Neuronal stem cell (in vitro differentiated cells): ENCODE measurements around the gene RTN4RL2.

ENCODE experiments used
- DNase-seq: peaks from one replicate; pipeline ENCODE4 v3.0.0-alpha.2; 2013; ENCODE audit warnings: low spot score
- H2AFZ ChIP-seq: one replicate; pipeline ENCODE4 v1.6.1; 2013; ENCODE audit warnings: mild to moderate bottlenecking, low read length, inconsistent platforms
- H2AK5ac ChIP-seq: 2 replicates; pipeline ENCODE4 v1.6.1; 2013; ENCODE audit warnings: low read depth, mild to moderate bottlenecking, inconsistent platforms, low read length, moderate library complexity, mixed read lengths
- H2BK120ac ChIP-seq: 2 replicates; pipeline ENCODE4 v1.6.1; 2013; ENCODE audit warnings: low read depth, mild to moderate bottlenecking, inconsistent platforms, low read length, moderate library complexity, mixed read lengths
- H2BK12ac ChIP-seq: one replicate; pipeline ENCODE4 v1.6.1; 2013; ENCODE audit warnings: low read length, inconsistent platforms
- H2BK15ac ChIP-seq: 2 replicates; pipeline ENCODE4 v1.6.1; 2013; ENCODE audit warnings: mild to moderate bottlenecking, low read length, inconsistent platforms, mixed read lengths
- H2BK5ac ChIP-seq: one replicate; pipeline ENCODE4 v1.6.1; 2013; ENCODE audit warnings: inconsistent platforms, mild to moderate bottlenecking, low read length, moderate library complexity
- H3K14ac ChIP-seq: one replicate; pipeline ENCODE4 v1.6.1; 2013; ENCODE audit warnings: low read length, inconsistent platforms
- H3K18ac ChIP-seq: 2 replicates; pipeline ENCODE4 v1.6.1; 2013; ENCODE audit warnings: low read length, inconsistent platforms
- H3K23ac ChIP-seq: 2 replicates; pipeline ENCODE4 v1.6.1; 2013; ENCODE audit warnings: low read depth, mild to moderate bottlenecking, mixed read lengths, low read length, inconsistent platforms; ENCODE audit not compliant: poor library complexity
- H3K27ac ChIP-seq: replicated peaks from 3 replicates; pipeline ENCODE4 v1.5.1; 2013; ENCODE audit warnings: low read length, inconsistent platforms
- H3K27me3 ChIP-seq, 3 experiments: 2 replicates each; pipeline ENCODE4 v1.6.1; 2013; ENCODE audit warnings: low read length in 3 of 3, mild to moderate bottlenecking in 2 of 3, inconsistent platforms in 1 of 3, low read depth in 1 of 3, mixed read lengths in 1 of 3, moderate library complexity in 1 of 3; ENCODE audit not compliant: control insufficient read depth in 3 of 3, insufficient read depth in 3 of 3
- H3K36me3 ChIP-seq, 2 donors: replicated peaks in 1 of 2; 2 replicates each; pipeline ENCODE4 v1.6.1; 2013; ENCODE audit warnings: low read length in 2 of 2; ENCODE audit not compliant: control insufficient read depth in 2 of 2, insufficient read depth in 2 of 2
- H3K4ac ChIP-seq: 2 replicates; pipeline ENCODE4 v1.6.1; 2013; ENCODE audit warnings: inconsistent platforms, mild to moderate bottlenecking, low read length, moderate library complexity
- H3K4me1 ChIP-seq, 2 donors: 1 replicate in 1 of 2; 2 replicates in 1 of 2; pipeline ENCODE4 v1.6.1; 2013; ENCODE audit warnings: low read length in 2 of 2, low read depth in 1 of 2; ENCODE audit not compliant: control insufficient read depth in 2 of 2, insufficient read depth in 1 of 2
- H3K4me2 ChIP-seq: one replicate; pipeline ENCODE4 v1.6.1; 2013; ENCODE audit warnings: mild to moderate bottlenecking, low read length, inconsistent platforms; ENCODE audit not compliant: insufficient read depth, poor library complexity, severe bottlenecking
- H3K4me3 ChIP-seq, 2 donors: 2 replicates each; pipeline ENCODE4 v1.5.1; 2013; ENCODE audit warnings: low read length in 2 of 2, mild to moderate bottlenecking in 2 of 2, inconsistent platforms in 1 of 2, moderate library complexity in 1 of 2
- H3K79me1 ChIP-seq: one replicate; pipeline ENCODE4 v1.6.1; 2013; ENCODE audit warnings: low read depth, mild to moderate bottlenecking, inconsistent platforms, low read length, moderate library complexity
- H3K9ac ChIP-seq: one replicate; pipeline ENCODE4 v1.6.1; 2013; ENCODE audit warnings: mild to moderate bottlenecking, low read depth, low read length, inconsistent platforms; ENCODE audit not compliant: poor library complexity
- H3K9me3 ChIP-seq, 2 donors: replicated peaks in 1 of 2; 2 replicates each; pipeline versions ENCODE3 to v1.6.1; 2013; ENCODE audit warnings: low read length in 2 of 2, mild to moderate bottlenecking in 2 of 2, inconsistent platforms in 1 of 2, low read depth in 1 of 2, mixed read lengths in 1 of 2, moderate library complexity in 1 of 2; ENCODE audit not compliant: control insufficient read depth in 2 of 2, insufficient read depth in 1 of 2
- H4K8ac ChIP-seq: one replicate; pipeline ENCODE4 v1.6.1; 2013; ENCODE audit warnings: low read depth, mild to moderate bottlenecking, inconsistent platforms, low read length, moderate library complexity
- H4K91ac ChIP-seq: one replicate; pipeline ENCODE4 v1.6.1; 2013; ENCODE audit warnings: low read length, low read depth, mild to moderate bottlenecking, inconsistent platforms; ENCODE audit not compliant: poor library complexity
- WGBS, 2 donors: extraction: QIAGEN DNeasy Blood & Tissue Kit; methylation state at CpG; one replicate each; pipeline ENCODE4 v1.1.7; 2013; ENCODE audit warnings: missing lambda C conversion rate in 2 of 2, mixed read lengths in 1 of 2; ENCODE audit not compliant: insufficient read length in 2 of 2, insufficient replicate concordance in 1 of 2; ENCODE audit errors: extremely low coverage in 2 of 2; 5-methylcytosine and 5-hydroxymethylcytosine counted together

RTN4RL2 gene

DNA sequence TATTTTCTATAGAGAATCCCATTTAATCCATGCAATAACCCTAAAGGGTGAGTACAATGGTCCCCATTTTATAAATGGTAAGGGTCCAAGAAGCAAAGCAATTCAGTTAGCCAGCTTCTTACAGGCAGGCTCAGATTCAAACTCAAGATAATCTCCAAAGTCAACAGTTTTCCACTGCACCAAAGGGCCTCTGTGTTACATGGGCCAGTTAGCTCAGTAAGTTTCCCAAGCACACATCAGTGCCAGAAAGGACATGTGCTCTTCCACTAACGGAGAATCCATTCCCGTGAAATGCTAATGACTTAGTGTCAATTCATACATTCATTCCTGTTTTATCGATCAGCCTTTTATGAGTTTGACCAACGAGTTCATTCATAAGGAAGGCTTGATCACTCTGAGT, 44.2 kb downstream of the RTN4RL2 start:
- Histone ChIP-seq H2BK5ac (no peak overlapping the region), H3K9me3 (no peaks in the 10 kb centered on the region), H2BK12ac (no peak overlapping the region), H2AK5ac (no peak overlapping the region), H3K79me1 (no peaks in the 10 kb centered on the region), H3K4ac (no peak overlapping the region), H2AFZ (no peak overlapping the region), H3K18ac (no peak overlapping the region), H2BK120ac (no peak overlapping the region), H4K8ac (no peak overlapping the region), H3K36me3 (no peaks in the 10 kb centered on the region), H4K91ac (no peak overlapping the region), H3K4me3 (no peak overlapping the region), H3K14ac (no peak overlapping the region), H3K9ac (no peak overlapping the region), H3K4me1 (peaks cover 4 to 8% of the 10 kb centered on the region in 2 donors), H3K27me3 (peaks cover 0 to 3% (median 0%) of the 10 kb centered on the region in 3 experiments), H2BK15ac (no peak overlapping the region), H3K4me2 (no peak overlapping the region), H3K23ac (no peak overlapping the region), H3K27ac (no peak overlapping the region)
- DNase-seq = no peak
- no CpG with 5 or more reads among the region's 4 CpGs for WGBS, 2 donors

DNA sequence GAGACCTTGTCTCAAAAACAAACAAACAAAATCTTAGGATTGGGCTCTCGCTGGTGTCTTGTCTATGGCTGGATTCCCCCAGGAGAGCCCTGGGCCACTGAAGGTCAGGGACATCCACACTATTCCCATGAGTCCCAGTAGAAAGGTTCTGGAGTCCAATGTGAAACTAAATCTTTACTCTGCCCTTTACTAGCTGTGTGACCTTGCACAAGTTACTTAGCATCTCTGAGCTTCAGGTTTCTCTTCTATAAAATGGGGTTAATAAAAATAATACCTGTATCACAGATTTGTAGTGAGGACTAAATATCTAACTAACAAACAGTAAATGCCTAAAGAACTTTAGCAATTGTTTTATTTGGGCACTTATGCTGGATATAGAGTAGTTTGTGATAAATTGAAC, 46.2 kb downstream of the RTN4RL2 start:
- H2AFZ ChIP-seq = no peak overlapping the region
- no peak overlapping the region for H4K91ac ChIP-seq
- no peak overlapping the region for H2BK120ac ChIP-seq
- no peaks in the 10 kb centered on the region for H3K9me3 ChIP-seq
- H2BK15ac ChIP-seq = no peak overlapping the region
- no peaks in the 10 kb centered on the region for H3K27me3 ChIP-seq
- no peaks in the 10 kb centered on the region for H3K79me1 ChIP-seq
- no peak overlapping the region for H3K4ac ChIP-seq
- peaks cover 0 to 3% of the 10 kb centered on the region in 2 donors for H3K4me1 ChIP-seq
- no peaks in the 10 kb centered on the region for H3K36me3 ChIP-seq
- H2BK5ac ChIP-seq = no peak overlapping the region
- no peak overlapping the region for H2BK12ac ChIP-seq
- H3K9ac ChIP-seq = no peak overlapping the region
- no peak overlapping the region for H3K4me2 ChIP-seq
- H3K14ac ChIP-seq = no peak overlapping the region
- no peak overlapping the region for H3K27ac ChIP-seq
- no peak for DNase-seq
- H3K4me3 ChIP-seq = no peak overlapping the region
- WGBS, 2 donors = no CpG with 5 or more reads among the region's 1 CpG
- H3K23ac ChIP-seq = no peak overlapping the region
- no peak overlapping the region for H2AK5ac ChIP-seq
- H3K18ac ChIP-seq = no peak overlapping the region
- no peak overlapping the region for H4K8ac ChIP-seq

DNA sequence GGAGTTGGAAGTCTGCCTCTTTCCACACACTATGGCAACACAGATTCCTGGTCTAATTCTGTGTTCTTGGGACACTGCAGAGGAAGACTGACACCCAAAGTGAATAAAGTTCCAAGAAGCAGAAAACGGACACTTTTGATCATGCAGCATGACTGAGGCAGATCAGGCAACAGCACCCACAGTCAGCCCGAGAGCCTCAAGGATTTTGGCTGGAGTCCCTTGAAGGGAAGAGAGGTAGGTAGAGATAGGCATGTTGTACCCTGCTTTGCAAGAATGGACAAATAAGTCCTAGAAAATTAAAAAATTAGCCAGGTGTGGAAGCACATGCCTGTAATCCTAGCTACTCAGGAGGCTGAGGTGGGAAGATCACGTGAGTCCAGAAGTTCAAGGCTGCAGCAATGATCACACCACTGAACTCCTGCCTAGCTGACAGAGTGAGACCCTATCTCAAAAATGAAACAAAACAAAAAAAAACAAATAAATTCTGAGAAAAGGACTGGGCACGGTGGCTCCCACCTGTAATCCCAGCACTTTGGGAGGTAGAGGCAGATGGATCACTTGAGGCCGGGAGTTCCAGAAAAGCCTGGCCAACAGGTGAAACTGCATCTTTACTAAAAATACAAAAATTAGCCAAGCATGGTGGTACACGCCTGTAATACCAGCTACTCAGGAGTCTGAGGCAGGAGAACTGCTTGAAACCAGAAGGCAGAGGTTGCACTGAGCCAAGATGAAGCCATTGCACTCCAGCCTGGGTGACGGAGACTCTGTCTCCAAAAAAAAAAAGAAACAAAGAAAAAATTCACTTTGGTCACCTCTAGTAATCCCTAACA, 48.2 kb downstream of the RTN4RL2 start:
- no peak overlapping the region for H3K4me2 ChIP-seq
- no peaks in the 10 kb centered on the region for H3K9me3 ChIP-seq
- H3K18ac ChIP-seq = no peak overlapping the region
- H3K36me3 ChIP-seq = no peaks in the 10 kb centered on the region
- H2BK5ac ChIP-seq = no peak overlapping the region
- no peak overlapping the region for H3K4ac ChIP-seq
- H3K27me3 ChIP-seq = peaks cover 0 to 11% (median 0%) of the 10 kb centered on the region in 3 experiments
- no peak overlapping the region for H2AK5ac ChIP-seq
- no peak overlapping the region for H4K8ac ChIP-seq
- no CpG with 5 or more reads among the region's 7 CpGs for whole genome bisulfite sequencing, 2 donors
- no peak overlapping the region for H3K9ac ChIP-seq
- H4K91ac ChIP-seq = no peak overlapping the region
- no peaks in the 10 kb centered on the region for H3K4me1 ChIP-seq
- no peak overlapping the region for H3K27ac ChIP-seq
- H3K14ac ChIP-seq = no peak overlapping the region
- no peak overlapping the region for H3K23ac ChIP-seq
- H2BK12ac ChIP-seq = no peak overlapping the region
- no peaks in the 10 kb centered on the region for H3K79me1 ChIP-seq
- H2AFZ ChIP-seq = no peak overlapping the region
- no peak overlapping the region for H3K4me3 ChIP-seq
- H2BK120ac ChIP-seq = no peak overlapping the region
- no peak for DNase-seq
- no peak overlapping the region for H2BK15ac ChIP-seq

DNA sequence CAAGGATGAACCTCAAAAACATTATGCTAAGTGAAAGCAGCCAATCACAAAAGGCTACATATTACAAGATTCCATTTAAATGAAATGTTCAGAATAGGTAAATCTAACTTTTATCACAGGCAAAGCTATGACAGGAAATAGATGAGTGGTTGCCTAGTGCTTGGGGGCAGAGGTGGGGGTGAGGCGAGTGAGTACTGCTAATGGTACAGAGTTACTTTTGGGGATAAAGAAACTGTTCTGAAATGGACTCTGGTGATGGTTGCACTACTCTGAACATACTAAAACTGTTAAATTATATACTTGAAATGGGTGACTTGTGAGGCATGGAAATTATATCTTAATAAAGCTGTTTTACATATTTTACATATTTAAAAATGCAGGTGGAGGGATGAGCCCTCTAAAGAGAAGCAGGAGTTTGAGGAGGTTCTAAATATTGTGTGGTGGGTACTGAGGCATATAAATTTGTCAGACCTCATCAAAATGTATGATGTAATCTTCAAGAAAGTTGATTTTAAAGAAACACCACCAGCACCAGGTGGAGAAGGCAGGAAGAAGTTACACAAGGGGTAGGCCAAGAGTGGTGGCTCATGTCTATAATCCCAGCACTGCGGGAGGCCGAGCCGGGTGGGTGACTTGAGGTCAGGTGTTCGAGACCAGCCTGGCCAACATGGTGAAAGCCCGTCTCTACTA, 51.6 kb downstream of the RTN4RL2 start:
- Histone ChIP-seq H3K23ac (no peak overlapping the region), H4K8ac (no peak overlapping the region), H3K4me2 (no peak overlapping the region), H3K4me1 (peaks cover 4 to 7% of the 10 kb centered on the region in 2 donors), H2AFZ (no peak overlapping the region), H2BK120ac (no peak overlapping the region), H3K27me3 (peaks cover 0 to 42% (median 22%) of the 10 kb centered on the region in 3 experiments), H3K9me3 (no peaks in the 10 kb centered on the region), H3K27ac (no peak overlapping the region), H3K14ac (no peak overlapping the region), H2BK5ac (no peak overlapping the region), H2AK5ac (no peak overlapping the region), H2BK15ac (no peak overlapping the region), H3K36me3 (no peaks in the 10 kb centered on the region), H3K18ac (no peak overlapping the region), H3K9ac (no peak overlapping the region), H4K91ac (no peak overlapping the region), H2BK12ac (no peak overlapping the region), H3K4me3 (no peak overlapping the region), H3K4ac (no peak overlapping the region), H3K79me1 (peaks cover 1% of the 10 kb centered on the region)
- no peak for DNase-seq
- no CpG with 5 or more reads among the region's 6 CpGs for WGBS, 2 donors
